Neural cell (in vitro differentiated cells): ENCODE measurements around the gene MAPK8IP3. TPM values are rescaled to one million over a fixed set of nuclear protein-coding genes. Genes with fewer than 3 reads are reported as not detected.

ENCODE experiments used
- H2AFZ ChIP-seq: fragments of 200-600, 300-800 bp; sonication (generic), shearing (Covaris generic); 2 replicates; pipeline ENCODE4 v1.6.0; 2014; ENCODE audit warnings: low read depth, mild to moderate bottlenecking, antibody characterized with exemption, low read length, moderate library complexity
- H3F3A ChIP-seq: fragments of 200-600 bp; shearing (Covaris generic); 2 replicates; pipeline ENCODE4 v1.6.1; 2016; ENCODE audit warnings: mild to moderate bottlenecking, moderate library complexity, mixed read lengths, antibody characterized with exemption, low read length; ENCODE audit not compliant: insufficient read depth, poor library complexity, severe bottlenecking
- H3K27ac ChIP-seq: fragments of 200-600, 300-800 bp; sonication (generic), shearing (Covaris generic); 2 replicates; pipeline ENCODE4 v1.5.1; 2014; ENCODE audit warnings: mild to moderate bottlenecking, low read length, moderate library complexity
- H3K27me3 ChIP-seq: fragments of 300-800, 200-600 bp; sonication (generic), shearing (Covaris generic); 2 replicates; pipeline ENCODE4 v1.6.0; 2014; ENCODE audit warnings: mild to moderate bottlenecking, low read depth, low read length, moderate library complexity; ENCODE audit not compliant: insufficient read depth
- H3K36me3 ChIP-seq: fragments of 300-800, 200-600 bp; sonication (generic), shearing (Covaris generic); 2 replicates; pipeline ENCODE4 v1.5.1; 2014; ENCODE audit warnings: mild to moderate bottlenecking, antibody characterized with exemption, low read length, moderate library complexity; ENCODE audit not compliant: insufficient read depth
- H3K4me2 ChIP-seq: fragments of 300-800, 200-600 bp; sonication (generic), shearing (Covaris generic); 2 replicates; pipeline ENCODE4 v1.6.0; 2014; ENCODE audit warnings: mild to moderate bottlenecking, low read length
- H3K4me3 ChIP-seq: fragments of 300-800, 200-600 bp; sonication (generic), shearing (Covaris generic); 2 replicates; pipeline ENCODE4 v1.5.1; 2014; ENCODE audit warnings: mild to moderate bottlenecking, low read length, moderate library complexity
- H3K79me2 ChIP-seq: fragments of 200-600 bp; shearing (Covaris generic); replicated peaks from 2 replicates; pipeline ENCODE4 v1.6.0; 2014; ENCODE audit warnings: mild to moderate bottlenecking, low read length, moderate library complexity; ENCODE audit not compliant: insufficient read depth
- H3K9ac ChIP-seq: fragments of 300-800, 200-600 bp; sonication (generic), shearing (Covaris generic); 2 replicates; pipeline ENCODE4 v1.6.1; 2016; ENCODE audit warnings: mild to moderate bottlenecking, low read length, mixed read lengths
- H3K9me2 ChIP-seq: fragments of 200-600 bp; shearing (Covaris generic); 2 replicates; pipeline ENCODE4 v1.6.1; 2016; ENCODE audit warnings: mild to moderate bottlenecking, low read length, mixed read lengths; ENCODE audit not compliant: insufficient read depth
- H3K9me3 ChIP-seq: fragments of 200-600, 300-800 bp; sonication (generic), shearing (Covaris generic); 2 replicates; pipeline ENCODE4 v1.6.1; 2016; ENCODE audit warnings: mild to moderate bottlenecking, mixed run types, low read length, moderate library complexity, mixed read lengths
- H4K20me1 ChIP-seq: fragments of 200-600 bp; shearing (Covaris generic); 2 replicates; pipeline ENCODE4 v1.6.1; 2016; ENCODE audit warnings: mild to moderate bottlenecking, mixed run types; ENCODE audit not compliant: insufficient read depth
- CTCF ChIP-seq: fragments of 450-650 bp; IDR thresholded peaks from 2 replicates; pipeline ENCODE4 v1.5.1; 2014; ENCODE audit warnings: antibody characterized with exemption, mild to moderate bottlenecking, moderate library complexity; ENCODE audit not compliant: poor library complexity, severe bottlenecking
- EP300 ChIP-seq: fragments of 450-650 bp; conservative IDR thresholded peaks from 2 replicates; pipeline ENCODE4 v1.6.1; 2014; ENCODE audit warnings: antibody characterized with exemption, mild to moderate bottlenecking, moderate library complexity; ENCODE audit not compliant: poor library complexity, severe bottlenecking
- EZH2 ChIP-seq: fragments of 200-600, 300-800 bp; shearing (Covaris generic), sonication (generic); IDR thresholded peaks from 2 replicates; pipeline ENCODE4 v1.6.1; 2014; ENCODE audit warnings: antibody characterized with exemption, low read length, borderline replicate concordance, mild to moderate bottlenecking; ENCODE audit not compliant: insufficient read depth, poor library complexity, severe bottlenecking
- MXI1 ChIP-seq: fragments of 450-650 bp; conservative IDR thresholded peaks from 2 replicates; pipeline ENCODE4 v1.6.1; 2014; ENCODE audit warnings: antibody characterized with exemption, mild to moderate bottlenecking; ENCODE audit not compliant: poor library complexity, severe bottlenecking
- POLR2AphosphoS5 ChIP-seq: IDR thresholded peaks from 2 replicates; pipeline ENCODE4 v1.6.1; 2012
- RAD21 ChIP-seq: fragments of 450-650 bp; conservative IDR thresholded peaks from 2 replicates; pipeline ENCODE4 v1.6.1; 2014; ENCODE audit warnings: antibody characterized with exemption, mild to moderate bottlenecking, moderate library complexity
- REST ChIP-seq: IDR thresholded peaks from 2 replicates; pipeline ENCODE4 v1.6.1; 2012; ENCODE audit warnings: borderline replicate concordance
- SMC3 ChIP-seq: fragments of 450-650 bp; conservative IDR thresholded peaks from 2 replicates; pipeline ENCODE4 v1.6.1; 2014; ENCODE audit warnings: antibody characterized with exemption, mild to moderate bottlenecking, moderate library complexity; ENCODE audit not compliant: poor library complexity
- TAF1 ChIP-seq: IDR thresholded peaks from 2 replicates; pipeline ENCODE4 v1.6.1; 2012; ENCODE audit warnings: low read depth
- polyA plus RNA-seq: library from polyadenylated mRNA; depleted of rRNA; stranded (reverse); fragments of >200 nt; gene quantifications from 2 replicates; pipeline ENCODE4 v1.2.3, GENCODE V29; 2014

The MAPK8IP3 gene
- polyA plus RNA-seq, 1 donor from 2014 or later, result 51.0 TPM

GRCh38 chr16:1674751-1675664 is 31.0 kb upstream of the MAPK8IP3 start:
- Histone ChIP-seq H3K27me3 (no peaks in the 10 kb centered on the region), H4K20me1 (no peaks in the 10 kb centered on the region), H3K4me2 (no peak overlapping the region), H3K79me2 (peaks cover 14% of the 10 kb centered on the region), H3K9me2 (no peaks in the 10 kb centered on the region), H3K9ac (no peak overlapping the region), H3F3A (no peaks in the 10 kb centered on the region), H3K4me3 (no peak overlapping the region), H3K9me3 (no peaks in the 10 kb centered on the region), H3K36me3 (no peaks in the 10 kb centered on the region), H2AFZ (no peak overlapping the region), H3K27ac (no peak overlapping the region)
- TF ChIP-seq CTCF (no peak), RAD21 (no peak), TAF1 (no peak), POLR2AphosphoS5 (no peak), EZH2 (no peak), EP300 (no peak), MXI1 (no peak), REST (no peak), SMC3 (no peak)

- no peak overlapping the region for H3K27ac ChIP-seq
- H3K4me2 ChIP-seq, result no peak overlapping the region
- H4K20me1 ChIP-seq, result no peaks in the 10 kb centered on the region
- no peaks in the 10 kb centered on the region for H3K27me3 ChIP-seq
- no peak for TF ChIP-seq CTCF
- no peak for TF ChIP-seq EP300
- no peak for TF ChIP-seq EZH2
- no peak for TF ChIP-seq REST
- no peak for TF ChIP-seq SMC3
- TF ChIP-seq MXI1, result no peak
- no peak for TF ChIP-seq POLR2AphosphoS5
- no peak for TF ChIP-seq RAD21
- TF ChIP-seq TAF1, result no peak
- H3K36me3 ChIP-seq, result no peaks in the 10 kb centered on the region
- H3K9me2 ChIP-seq, result no peaks in the 10 kb centered on the region
- H3K79me2 ChIP-seq, result peaks cover 28% of the 10 kb centered on the region
- no peak overlapping the region for H2AFZ ChIP-seq
- no peak overlapping the region for H3K9ac ChIP-seq
- no peak overlapping the region for H3K4me3 ChIP-seq
- no peaks in the 10 kb centered on the region for H3K9me3 ChIP-seq
- H3F3A ChIP-seq, result no peaks in the 10 kb centered on the region
These were observed 29.3 kb upstream of the MAPK8IP3 start for GRCh38 chr16:1676661-1677060.
